HG03039 (cell line): Measurements from ENCODE around the gene ZBTB6.
A peak's percentile ranks its signal among the peaks of the same experiment; 100 is the strongest.
"Not testable (repeated sequence)": the region's sequence is repeated elsewhere in the genome, so short reads cannot be mapped to it uniquely, and the experiment has no call there.

Experiments
- ATAC-seq: cut with Tn5 transposase; IDR thresholded peaks from one replicate; pipeline ENCODE4 v1.9.1; 2021; ENCODE audit warnings: mild to moderate bottlenecking, moderate library complexity; ENCODE audit not compliant: unreplicated experiment

ZBTB6 gene

DNA sequence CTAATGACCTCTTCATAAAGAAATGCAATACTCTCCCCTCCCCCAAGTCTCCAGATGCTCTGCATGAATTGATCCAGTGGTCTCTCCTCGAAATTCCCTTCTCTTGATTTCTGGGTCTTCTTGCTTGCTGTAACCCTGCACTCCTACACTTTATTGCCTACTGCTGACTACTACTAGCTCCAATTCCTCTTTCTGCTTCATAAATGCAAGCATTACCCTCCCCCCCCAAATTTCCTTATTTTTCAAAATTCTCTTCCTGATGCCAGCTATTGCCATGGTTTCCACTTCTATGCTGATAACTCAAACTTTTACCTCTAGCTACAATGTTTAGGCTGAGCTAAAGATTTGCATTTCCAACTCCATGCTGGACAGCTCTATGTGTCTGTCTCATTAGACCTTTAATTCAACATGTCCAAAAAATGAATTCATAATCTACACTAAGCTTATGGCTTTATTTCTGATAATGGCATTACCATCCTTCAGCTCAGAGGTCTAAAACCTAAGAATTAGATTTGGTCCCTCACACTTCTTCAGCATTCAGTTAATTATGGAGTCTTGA is 16.8 kb upstream of the ZBTB6 start:
- ATAC-seq, result no peak

DNA sequence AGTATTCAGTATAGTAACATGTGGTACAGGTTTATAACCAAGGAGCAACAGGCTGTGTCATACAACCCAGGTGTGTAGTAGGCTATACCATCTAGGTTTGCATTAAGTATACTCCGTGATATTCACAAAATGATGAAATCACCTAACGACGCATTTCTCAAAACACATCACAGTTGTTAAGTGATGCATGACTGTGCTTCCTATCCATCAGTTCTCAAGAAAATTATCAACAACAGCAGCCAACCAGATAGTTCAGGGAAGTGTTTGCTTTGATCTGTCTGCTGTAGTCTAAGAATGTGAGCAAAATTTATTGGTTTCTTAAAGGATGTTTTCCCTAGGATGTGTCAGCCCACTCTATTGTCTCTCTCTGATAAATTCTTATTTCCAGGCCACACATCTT is 10.8 kb upstream of the ZBTB6 start:
- ATAC-seq, result no peak

DNA sequence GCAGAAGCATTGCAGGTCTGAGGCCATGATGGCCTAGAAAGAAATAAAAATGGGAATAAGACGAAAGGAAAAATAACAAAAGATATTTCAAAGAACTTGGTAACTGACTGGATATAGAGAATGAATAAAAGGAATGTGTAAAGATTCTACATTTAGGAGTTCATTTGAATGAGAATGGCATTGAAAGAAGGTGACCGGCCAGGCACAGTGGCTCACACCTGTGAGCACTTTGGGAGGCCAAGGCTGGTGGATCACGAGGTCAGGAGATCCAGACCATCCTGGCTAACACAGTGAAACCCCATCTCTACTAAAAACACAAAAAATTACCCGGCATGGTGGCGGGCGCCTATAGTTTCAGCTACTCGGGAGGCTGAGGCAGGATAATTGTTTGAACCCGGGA is 9.6 kb upstream of the ZBTB6 start:
- no peak for ATAC-seq

DNA sequence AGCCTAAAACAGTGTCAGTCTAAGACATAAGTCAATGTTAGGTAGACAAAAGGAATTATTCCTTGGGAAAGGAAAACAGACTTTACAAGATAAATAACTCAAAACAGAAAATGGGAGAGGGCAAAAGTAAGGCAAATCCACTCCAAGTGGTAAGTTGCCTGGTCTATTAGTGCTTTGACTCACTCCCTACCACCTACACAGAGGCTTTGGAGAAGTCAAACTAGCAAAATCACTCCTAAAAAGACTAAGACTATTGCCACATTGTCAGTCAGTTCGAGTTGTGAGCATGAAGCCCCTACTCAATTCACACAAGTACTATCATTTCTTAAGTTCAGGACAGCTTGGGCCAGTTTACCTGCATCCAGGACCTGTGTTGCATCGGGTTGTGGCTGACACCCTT is 5.2 kb upstream of the ZBTB6 start:
- no peak for ATAC-seq

DNA sequence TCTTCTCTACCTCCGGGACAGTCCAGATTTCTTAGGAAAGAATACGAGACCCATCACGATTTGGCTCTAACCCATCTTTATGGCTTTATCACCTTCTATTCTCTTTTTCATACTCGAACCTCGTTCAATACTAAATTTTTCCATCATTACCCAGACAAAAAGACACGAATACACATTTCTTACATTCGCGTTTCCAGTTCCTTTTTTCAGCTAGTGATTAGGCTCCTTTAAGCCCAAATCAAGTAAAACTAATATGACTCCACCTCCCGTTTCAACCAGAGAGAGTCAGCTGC is 506 bp downstream of the ZBTB6 start:
- no peak for ATAC-seq

DNA sequence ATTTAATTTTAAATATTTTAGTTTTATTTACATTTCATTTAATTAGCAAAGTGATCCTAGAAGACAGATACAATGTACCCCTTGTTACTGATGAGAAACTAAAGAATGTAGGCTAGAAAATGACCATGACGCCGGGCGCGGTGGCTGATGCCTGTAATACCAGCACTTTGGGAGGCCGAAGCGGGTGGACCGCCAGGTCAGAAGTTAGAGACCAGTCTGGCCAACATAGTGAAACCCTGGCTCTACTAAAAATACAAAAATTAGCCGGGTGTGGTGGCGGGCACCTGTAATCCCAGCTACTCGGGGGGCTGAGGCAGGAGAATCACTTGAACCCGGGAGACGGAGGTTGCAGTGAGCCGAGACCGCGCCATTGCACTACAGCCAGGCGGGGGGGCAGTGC is 7.0 kb downstream of the ZBTB6 start:
- ATAC-seq, result not testable (repeated sequence)

DNA sequence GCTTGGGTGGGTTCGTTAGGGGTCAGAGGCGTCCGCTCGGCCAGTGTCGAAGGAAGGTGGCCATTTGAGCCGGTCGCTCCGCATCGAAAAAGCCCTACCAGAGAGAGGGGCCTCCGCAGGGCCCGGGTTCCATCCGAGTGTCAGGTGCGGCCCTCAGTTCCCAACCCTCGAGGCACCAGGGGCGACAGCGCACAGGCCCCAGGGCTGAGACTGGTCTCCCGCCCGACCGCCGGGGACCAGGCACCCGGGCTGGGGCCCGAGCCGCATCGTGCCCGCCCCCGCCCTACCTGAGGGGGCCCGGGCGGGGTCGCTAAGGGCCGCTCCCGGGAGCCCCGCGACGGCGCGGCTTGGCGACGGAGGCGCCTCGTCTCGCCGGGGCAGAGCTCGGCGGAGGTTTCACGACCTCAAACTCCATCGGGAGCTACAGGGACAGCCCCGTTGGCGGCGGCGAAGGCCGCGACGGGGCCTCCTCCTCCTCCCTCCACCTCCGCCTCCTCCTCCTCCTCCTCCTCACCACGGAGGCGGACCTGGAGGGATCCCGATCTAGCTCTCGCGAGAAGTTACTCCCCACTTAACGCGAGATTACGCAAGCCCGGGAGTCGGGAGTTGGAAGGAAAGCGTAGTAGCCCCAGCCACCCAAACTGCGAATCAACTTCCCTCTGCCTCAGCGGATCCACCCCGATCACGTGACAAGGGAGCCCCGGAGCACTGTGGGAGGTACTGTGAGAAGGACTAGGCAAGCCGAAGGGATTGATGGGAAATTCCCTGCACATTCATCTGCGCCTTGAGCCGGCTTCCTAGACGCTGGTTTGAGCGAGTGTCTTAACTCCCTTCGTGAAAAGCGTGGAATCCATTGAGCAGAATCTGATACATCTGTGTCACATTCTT is 8.1 kb downstream of the ZBTB6 start, which contains the start of gene RC3H2:
TSS of gene RC3H2 (minus strand) at position 537 of the 888 bp plus-strand sequence. CDS start 7,850 bp downstream, outside the sequence.
- ATAC-seq, result peak; percentile 76

DNA sequence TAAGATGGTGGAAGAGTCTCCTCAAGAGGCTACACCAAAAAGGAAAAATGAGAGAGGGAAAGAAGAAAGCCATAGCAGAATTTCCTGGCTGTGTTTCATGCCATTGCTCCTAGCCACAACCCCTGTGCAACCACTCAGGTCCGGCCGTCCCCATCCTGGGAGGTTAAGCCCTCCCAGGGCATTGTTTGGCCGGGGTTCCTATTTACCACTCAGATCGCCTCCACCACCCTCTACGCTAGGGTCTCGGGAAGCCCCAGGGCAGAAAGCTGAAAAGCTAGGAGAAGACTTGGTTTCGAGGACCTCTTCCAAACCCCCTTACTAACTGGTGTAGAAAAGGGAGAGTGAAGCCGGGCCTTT is 8.7 kb downstream of the ZBTB6 start:
- peak; percentile 27 for ATAC-seq

DNA sequence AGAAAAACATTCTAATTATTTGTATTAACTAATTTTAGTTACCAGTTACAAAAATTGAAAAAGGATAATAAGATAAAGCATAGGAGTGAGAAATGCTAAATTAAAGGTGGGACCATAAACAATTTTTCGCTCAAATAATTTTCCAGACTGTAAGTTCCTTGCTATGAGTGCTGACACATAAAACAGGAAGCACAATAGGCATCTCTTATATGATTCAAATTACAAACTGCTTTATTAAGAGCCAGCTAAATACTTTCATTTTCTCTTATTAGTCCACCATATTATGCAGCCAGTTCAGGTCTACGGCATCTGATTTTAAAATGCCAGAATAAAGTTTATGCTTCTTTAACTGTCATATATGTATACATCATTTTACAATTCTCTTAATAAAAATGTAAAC is 12.3 kb downstream of the ZBTB6 start:
- ATAC-seq, result no peak

DNA sequence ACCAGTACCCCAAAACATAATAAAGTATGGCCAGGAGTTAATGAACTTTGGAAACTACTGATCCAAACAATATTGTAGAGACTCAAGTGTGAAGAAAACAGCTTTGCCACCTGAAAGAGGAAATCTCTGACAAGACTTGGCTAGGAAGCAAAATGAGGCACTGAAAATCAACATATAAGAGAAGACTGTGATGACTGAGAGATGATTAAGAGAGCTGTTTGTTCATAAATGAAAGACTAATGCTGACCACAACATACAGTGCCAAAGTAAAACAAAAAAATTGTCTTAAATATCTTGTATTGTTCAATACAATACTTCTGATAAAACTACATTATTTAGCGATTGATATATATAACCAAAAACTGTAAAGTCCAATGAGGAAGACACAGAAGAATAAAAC is 15.2 kb downstream of the ZBTB6 start:
- no peak for ATAC-seq

DNA sequence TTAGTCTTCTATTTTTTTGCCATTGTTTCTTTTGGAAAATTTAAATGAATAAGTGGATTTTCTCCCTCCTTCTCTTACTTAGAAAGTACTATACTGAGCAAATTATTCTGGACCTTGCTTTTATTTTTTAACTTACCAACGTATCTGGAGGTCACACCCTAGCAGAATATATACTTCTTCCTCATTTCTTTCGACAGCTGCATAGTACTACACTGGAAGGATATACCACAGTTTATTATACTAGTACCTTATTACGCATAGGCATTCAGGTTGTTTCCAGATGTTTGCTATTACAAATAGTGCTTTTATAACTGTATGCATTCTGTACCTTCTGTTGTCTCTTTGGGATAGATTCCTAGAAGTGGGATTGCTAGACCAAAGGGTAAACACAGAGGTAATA is 24.6 kb downstream of the ZBTB6 start:
- no peak for ATAC-seq

DNA sequence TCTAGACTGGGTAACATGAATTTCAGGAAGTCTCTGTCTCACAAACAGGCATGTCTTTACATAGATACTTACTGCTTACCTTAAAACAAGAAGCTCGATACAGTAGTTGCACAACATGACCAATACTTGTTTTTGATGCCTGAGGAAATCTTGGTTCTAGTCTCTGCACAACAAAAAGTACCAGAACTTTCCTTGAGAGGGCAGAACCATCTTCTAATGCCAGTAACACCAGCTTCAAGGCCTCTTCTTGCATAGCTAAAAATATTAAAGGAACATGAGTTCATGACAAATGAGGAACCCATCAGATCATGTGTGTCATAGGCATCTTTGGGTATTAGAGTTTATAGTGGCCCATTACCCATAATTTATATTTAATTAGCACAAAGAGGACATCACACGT is 30.0 kb downstream of the ZBTB6 start:
- ATAC-seq, result no peak

DNA sequence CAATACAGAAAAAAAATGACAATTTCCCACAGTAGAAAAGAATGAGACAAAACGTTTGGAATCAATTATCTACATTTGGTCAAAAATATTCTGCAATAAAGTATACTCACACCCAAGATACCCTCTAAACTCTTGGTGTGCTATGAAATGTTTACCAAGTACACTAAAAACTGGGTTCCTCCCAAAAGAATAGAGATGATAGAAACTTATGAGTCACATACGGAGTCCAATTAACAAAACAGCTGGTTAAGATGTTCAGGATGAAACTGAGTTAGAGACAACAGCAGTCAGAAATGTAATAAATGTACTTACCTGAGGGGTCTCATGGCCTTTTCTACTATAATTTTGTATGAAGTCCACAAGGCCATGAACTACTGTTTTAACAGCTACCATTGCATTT is 33.7 kb downstream of the ZBTB6 start:
- ATAC-seq, result no peak

DNA sequence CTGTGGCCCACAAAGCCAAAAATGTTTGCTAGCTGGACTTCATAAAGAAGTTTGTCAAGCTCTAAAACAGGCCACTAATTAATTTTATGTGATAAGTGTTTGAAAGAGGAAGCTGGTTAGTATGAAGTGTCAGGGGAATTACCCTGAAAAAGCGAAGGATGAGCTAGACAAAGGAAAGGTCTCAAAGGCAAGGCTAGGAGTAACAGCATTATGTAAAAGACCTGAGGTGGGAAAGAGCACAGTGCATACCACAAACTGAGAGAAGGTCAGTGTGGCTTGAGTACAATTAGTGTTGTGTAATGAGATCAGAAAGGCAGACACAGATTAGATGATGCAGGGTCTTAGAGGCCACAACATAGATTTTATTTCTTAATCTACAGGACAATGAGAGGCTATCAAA is 37.6 kb downstream of the ZBTB6 start:
- ATAC-seq, result no peak

DNA sequence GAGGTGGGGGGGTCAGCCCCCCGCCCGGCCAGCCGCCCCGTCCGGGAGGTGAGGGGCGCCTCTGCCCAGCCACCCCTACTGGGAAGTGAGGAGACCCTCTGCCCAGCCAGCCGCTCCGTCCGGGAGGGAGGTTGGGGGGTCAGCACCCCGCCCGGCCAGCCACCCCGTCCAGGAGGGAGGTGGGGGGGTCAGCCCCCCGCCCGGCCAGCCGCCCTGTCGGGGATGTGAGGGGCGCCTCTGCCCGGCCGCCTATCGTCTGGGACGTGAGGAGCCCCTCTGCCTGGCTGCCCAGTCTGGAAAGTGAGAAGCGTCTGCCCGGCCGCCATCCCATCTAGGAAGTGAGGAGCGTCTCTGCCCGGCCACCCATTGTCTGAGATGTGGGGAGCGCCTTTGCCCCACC is 45.8 kb downstream of the ZBTB6 start:
- ATAC-seq, result not testable (repeated sequence)

DNA sequence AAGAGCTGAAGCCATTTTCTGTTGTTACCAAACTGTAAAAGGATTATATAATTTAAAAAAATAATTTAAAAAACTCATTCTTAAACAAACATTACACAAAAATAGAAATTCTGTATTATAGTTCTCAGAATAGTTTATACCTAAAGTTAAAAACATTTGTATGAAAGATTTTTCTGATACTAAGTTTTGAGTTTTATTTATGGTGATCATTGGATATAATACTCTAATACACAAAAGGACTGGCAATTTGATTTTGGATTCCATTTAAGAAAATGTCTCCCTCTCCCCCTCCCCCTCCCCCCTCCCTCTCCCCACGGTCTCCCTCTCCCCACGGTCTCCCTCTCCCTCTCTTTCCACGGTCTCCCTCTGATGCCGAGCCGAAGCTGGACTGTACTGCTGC is 47.0 kb downstream of the ZBTB6 start:
- ATAC-seq, result no peak

DNA sequence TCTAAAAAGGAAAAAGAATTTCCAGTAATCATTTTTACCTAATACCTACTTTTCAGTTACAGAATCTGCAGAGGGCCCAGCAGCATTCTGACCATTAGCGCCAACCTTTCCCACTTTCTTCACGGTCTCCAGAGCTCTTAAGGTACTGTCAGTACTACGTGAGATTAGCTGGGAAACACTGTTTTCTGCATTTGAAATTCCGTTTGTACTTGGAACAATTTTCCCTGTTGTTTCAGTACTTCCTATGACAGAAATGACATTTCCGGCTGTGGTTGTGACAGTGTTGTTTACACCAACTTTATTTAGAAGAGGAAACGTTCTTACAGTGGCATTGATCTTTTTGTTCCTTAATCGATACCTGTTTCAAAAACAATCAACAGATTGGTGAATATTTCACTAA is 47.8 kb downstream of the ZBTB6 start:
- no peak for ATAC-seq

DNA sequence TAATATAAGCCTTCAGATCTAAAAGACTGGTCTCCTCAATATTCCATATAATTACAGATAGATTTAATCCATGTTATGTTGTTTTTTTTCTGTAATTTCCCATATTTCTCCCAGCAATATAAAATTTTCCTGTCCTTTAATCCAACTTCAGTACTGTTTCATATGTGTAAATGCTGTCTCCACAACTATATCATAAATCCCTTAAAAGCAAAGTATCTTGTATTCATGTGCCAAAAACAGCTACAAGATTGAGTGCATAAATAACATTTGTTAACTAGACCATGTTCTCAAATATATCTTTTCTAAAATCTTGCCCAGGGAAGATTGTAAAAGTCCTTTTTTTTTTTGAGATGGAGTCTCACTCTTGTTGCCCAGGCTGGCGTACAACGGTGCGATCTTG is 49.7 kb downstream of the ZBTB6 start:
- no peak for ATAC-seq

DNA sequence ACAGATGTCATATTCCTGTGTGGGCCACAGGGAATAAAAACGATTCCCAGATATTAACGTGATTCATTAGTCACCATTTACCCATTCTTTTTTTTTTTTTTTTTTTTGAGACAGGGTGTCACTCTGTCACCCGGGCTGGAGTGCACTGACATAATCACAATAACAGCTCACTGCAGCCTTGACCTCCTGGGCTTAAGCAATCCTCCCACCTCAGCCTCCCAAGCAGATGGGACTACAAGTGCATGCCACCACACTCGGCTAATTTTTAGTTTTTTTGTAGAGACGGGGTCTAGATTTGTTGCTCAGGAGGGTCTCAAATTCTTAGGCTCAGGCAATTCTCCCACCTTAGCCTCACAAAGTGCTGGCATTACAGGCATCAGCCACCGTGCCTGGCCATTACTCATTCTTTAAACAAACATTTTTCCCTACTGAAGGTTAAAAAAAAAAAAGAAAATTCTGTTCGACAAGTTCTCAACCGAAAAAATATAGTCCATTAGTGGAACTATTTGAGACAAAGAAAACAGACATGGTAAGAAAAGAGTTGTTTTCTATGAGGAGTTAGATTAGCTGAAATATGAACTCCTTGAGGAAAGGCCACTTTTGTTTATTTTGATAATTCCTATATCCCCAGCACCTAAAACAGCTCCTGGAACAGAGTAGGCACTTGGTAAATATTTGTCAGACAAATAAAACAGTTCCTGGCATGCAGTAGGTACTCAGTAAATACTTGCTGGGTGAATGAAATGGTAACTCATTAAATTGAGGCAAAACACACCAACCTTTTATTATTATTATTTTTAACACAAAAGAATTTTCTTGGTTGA is 52.6 kb downstream of the ZBTB6 start:
- no peak for ATAC-seq
